A673 (cell line): ENCODE results near the gene MIAT.

Experiments used
- CTCF ChIP-seq: fragments of 300-800, 200-600 bp; sonication (generic); conservative IDR thresholded peaks from 2 replicates; pipeline ENCODE4 v1.5.1; 2017; ENCODE audit warnings: low read depth, mild to moderate bottlenecking, antibody characterized with exemption, low read length, moderate library complexity, mixed read lengths
- EZH2 ChIP-seq: fragments of 200-600 bp; sonication (generic); IDR thresholded peaks from 2 replicates; pipeline ENCODE4 v1.6.1; 2017; ENCODE audit warnings: borderline replicate concordance, low read depth, mild to moderate bottlenecking, mixed read lengths, antibody characterized with exemption, low read length; ENCODE audit not compliant: poor library complexity, severe bottlenecking

- no peak for TF ChIP-seq CTCF
- no peak for TF ChIP-seq EZH2
Measured at GRCh38 chr22:26670459-26670858, 13.1 kb downstream of the MIAT start.
